HG03558 (cell line): Measurements from ENCODE around the gene H6PD.

Experiments used
- ATAC-seq: cut with Tn5 transposase; IDR thresholded peaks from one replicate; pipeline ENCODE4 v1.9.1; 2021; ENCODE audit warnings: moderate number of reproducible peaks; ENCODE audit not compliant: unreplicated experiment; ENCODE audit errors: extremely low read depth

H6PD gene, protein sequence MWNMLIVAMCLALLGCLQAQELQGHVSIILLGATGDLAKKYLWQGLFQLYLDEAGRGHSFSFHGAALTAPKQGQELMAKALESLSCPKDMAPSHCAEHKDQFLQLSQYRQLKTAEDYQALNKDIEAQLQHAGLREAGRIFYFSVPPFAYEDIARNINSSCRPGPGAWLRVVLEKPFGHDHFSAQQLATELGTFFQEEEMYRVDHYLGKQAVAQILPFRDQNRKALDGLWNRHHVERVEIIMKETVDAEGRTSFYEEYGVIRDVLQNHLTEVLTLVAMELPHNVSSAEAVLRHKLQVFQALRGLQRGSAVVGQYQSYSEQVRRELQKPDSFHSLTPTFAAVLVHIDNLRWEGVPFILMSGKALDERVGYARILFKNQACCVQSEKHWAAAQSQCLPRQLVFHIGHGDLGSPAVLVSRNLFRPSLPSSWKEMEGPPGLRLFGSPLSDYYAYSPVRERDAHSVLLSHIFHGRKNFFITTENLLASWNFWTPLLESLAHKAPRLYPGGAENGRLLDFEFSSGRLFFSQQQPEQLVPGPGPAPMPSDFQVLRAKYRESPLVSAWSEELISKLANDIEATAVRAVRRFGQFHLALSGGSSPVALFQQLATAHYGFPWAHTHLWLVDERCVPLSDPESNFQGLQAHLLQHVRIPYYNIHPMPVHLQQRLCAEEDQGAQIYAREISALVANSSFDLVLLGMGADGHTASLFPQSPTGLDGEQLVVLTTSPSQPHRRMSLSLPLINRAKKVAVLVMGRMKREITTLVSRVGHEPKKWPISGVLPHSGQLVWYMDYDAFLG

DNA sequence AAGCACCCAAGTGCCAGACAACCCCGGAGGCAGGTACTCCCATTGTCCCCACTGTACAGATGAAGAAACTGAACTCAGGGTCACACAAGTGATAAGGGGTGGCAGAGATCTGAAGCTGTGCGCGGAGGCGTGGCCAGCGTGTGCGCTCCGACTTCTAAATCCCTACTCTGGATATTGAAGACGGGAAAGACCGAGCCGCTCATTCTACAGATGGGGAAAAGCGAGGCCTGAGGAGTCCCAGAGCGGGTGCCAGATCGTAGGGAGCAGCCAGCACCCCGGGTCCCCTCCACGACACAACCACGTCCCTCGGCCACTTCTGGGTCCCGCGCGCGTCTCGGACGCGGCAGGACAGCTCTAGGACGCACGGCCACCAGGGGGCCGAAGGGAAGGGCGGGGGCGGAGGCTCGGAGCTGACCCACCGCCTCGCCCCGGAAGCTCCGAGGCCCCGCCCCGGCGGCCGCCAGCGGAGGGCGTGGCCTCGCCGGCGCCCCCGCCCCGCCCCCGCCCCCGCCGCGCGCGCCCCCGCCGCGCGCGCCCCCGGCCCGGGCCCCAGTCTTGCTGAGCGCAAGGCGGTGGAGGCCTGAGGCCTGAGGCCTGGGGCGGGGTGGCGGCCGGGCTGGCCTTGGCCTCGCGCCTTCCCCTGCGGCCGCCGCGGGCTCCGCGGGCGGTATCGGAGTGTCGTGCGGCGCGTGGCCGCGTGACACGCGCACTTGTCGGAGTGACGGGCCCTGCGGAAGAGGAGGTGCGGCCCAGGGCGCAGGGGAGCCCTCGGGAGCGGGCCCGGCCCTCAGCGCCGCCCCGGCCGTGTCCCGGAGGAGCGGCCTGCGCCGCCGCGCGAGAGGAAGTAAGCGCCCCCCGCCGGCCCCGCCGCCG is at the start of gene H6PD:
TSS of gene H6PD (plus strand) at position 552 of the 873 bp plus-strand sequence. CDS start 10,161 bp downstream, outside the sequence.
- ATAC-seq = peak; percentile 40

DNA sequence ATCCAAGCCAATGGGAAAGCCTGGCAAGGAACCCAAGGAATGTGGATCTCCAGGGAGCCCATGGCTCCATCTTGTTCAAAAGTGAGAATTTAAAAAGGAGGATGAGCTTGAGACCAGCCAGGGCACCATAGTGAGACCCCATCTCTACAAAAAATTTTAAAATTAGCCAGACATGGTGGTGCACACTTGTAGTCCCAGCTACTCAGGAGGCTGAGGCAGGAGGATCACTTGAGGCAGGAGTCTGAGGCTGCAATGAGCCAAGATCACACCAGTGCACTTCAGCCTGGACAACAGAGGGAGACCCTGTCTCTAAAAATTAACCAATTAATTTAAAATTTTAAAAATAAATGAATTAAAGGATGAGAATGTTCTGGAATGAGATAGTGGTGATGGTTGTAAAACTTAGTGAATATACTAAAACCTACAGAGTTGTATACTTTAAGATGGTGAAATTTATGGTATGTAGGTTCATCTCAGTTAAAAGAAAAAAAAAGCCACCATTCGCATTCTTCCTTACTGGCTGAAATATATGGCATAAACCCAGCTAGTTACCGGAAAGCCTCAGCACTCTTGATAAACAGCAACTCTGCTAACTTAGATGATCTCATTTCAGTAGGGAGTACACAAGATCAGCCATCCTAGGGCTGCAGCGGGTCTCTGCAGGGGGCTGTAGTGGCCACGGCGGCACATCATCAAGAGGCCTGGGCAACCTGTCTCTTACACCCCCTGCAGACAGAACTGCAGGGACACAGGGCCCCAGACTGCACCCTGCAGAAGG is 48.3 kb upstream of the H6PD start:
- no peak for ATAC-seq

DNA sequence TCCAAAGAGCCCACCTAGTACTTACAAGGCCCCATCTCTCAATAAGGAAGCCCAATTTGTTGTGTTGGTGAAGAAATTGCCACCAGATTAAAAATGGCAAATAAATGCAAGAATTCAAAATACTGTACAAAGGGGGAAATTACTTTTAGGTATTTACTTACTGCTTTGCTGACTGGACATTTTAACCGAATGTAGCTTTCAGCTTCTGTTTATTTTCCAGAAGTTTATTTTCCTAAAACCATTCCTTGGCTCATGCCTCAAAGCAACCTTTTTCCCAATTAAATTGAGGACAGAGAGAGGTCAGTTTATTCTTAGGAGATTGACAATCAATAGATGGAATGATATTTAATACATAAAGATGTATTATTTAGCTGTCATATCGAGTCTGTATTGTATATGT is 47.6 kb upstream of the H6PD start:
- ATAC-seq = no peak

- ATAC-seq = no peak
Observed at GRCh38 chr1:9190234-9190633, 44.3 kb upstream of the H6PD start.

- ATAC-seq = no peak
Observed at GRCh38 chr1:9191231-9191630, 43.3 kb upstream of the H6PD start.

DNA sequence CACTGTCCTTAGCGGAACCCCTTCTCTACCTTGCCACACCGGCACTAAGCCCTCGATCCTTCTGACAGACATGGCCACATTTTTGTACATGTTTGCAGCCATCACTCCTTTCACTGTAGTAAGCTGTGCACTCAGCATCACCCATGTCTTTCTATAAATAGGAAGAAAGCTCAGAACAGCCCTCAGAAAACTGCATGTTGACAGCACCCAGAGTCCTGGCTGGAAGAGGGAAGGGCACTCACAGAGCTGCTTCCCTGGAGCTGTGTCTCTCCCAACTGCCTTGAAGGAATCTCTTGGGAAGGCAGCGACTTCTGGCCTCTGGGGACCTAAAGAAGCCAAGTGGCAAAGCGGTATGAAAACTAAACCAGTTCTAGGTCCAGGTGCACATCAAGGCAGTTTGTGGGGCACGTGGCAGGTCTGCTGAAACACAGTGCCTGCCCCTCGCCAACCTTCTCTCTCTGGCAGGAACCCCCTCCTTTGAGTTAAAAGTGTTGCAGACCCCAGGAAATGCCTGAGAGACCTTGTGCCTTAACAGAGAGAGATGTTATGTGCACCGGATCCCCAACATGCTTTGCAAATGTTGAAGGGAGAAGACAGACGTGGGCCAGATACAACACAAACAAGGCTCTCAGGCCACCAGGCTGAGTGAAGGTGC is 41.9 kb upstream of the H6PD start:
- no peak for ATAC-seq

DNA sequence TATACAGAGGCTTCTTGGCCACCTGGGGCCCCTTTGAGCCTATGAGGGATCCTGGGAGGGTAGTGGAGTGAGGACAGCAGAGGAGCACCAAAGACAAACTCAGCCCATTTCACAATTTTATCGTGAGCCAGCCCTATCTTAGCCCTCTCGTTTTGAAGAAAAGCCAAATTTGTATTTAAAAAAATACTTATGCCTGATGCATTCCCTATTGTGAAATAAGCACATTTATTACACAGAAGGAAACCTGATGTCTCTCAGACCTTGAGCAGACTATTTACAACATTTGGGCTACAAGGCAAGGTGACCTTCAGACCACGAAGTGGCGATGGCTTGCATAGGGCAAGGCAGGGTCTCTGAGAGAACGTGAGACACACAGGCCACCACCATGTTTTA is 41.3 kb upstream of the H6PD start:
- no peak for ATAC-seq

DNA sequence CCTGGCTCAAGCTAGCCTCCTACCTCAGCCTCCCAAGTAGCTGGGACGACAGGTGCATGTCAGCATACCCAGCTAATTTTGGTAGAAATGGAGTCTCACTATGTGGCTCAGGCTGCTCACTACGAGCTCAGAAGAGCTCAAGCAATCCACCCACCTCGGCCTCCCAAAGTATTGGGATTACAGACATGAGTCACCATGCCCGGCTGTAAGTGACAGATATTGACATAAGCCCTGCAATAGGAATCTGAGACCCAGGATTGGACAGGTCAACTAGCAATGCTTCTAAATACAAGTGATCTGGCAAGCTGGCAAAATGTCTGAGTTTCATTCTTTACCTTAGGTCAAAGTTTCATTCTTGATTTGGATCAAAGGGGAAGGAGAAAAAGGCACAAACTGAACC is 40.5 kb upstream of the H6PD start:
- no peak for ATAC-seq

DNA sequence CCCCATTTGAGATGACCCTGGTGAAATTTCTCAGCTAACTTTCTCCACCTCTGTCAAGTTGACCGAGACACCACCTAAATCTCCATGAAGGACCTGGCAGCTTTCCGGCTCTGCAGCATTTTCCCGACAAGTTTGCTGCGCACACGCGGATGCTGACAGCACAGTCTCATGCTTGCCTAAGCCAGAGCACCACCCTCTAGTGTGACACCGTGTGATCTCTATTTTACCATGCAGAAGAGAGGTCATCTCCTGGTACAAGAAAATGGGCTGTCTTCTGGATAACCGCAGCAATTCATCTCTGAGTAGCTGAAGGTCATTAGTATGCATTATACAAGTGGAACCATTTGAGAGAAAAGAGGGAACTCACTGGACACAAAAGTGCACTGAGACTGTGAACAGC is 38.9 kb upstream of the H6PD start:
- no peak for ATAC-seq

- ATAC-seq = no peak
Observed at GRCh38 chr1:9196129-9197040, 38.2 kb upstream of the H6PD start.

DNA sequence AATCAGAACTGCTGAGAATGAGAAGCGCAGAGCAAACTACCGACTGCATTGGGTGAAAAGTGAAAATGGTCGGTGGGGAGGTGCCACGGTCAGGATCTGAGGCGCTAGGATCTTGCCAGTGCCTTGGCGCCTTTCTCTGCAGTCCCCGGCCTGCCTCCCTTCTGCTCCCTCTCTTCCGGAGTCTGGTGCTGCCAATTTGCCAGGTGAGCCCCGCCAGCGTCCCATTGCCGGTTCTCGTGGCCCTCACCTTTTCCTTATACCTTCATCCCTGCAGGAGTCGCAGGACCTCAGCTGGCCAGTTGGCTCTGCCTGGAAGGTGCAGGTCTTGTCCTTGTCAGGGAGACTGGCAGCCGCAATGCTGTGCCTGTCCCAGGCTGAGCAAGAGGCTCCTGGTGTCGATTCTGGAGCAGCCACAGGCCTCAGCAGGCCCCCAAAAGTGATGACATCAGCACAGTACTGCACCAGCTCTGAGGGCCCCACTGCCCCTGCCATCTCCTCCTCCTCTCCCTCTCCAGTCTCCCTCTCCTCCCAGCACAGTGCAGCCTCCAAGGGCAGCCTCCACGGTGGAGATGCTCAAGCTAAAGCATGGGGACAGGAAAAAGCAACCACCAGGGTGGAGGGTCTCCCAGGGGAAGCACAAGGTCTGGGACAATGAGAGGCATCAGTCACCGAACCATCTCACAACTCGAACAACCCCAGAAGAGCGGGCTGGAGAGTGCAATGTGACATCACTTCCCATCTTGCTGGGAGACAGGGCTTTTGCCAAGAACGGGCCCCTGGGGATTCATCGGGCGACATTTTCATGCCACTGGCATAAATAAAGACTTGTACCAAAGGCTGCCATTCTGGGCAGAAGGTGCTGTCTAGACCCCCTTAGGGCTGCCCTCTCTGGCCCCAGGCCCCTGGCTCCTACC is 37.1 kb upstream of the H6PD start:
- ATAC-seq = no peak

GRCh38 chr1:9198538-9199361 is 35.8 kb upstream of the H6PD start:
- ATAC-seq = no peak

GRCh38 chr1:9200441-9200840 is 34.1 kb upstream of the H6PD start:
- no peak for ATAC-seq

DNA sequence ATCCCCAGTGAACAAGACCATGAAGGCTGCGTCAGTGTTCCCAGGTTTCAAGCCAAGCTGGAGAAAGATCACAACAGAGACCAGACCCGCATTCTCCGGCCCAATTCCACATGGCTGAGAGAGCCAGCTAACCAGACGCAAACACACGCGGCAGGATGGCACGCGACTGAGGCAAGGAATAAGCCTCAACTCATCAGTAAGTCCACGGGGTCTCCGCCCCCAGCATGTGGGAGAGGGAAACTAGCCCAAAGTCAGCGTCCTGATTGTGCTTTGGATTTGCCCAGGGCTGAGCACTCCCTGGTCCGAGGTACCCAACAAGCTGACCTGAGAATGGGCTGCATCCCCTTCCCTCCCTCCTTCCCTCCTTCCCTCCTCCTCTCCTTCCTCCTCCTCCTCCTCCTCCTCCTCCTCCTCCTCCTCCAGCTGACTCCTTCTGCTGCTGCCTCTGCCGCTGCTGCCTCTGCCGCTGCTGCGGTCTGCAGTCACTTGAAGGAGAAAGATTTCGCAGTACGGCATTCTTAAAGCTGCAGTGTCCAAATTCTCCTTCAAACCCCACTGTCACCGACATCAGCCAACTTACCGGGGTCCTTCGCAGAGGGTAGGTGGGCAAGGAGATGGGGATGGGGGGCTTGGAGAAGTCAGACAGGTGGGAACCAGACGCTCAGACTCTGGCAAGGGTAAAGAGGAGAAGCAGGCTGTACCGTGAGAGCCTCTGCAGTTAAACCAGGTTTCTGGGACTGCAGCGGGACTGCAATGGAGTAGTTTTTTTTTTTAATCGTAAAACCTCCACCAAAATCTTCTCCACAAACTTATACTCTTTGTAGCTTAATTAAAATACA is 33.0 kb upstream of the H6PD start:
- ATAC-seq = no peak

- ATAC-seq = no peak
Observed at GRCh38 chr1:9202240-9202870, 32.2 kb upstream of the H6PD start.
